B cell (primary cell): ENCODE measurements around the gene NEK5. TPM values are rescaled to one million over a fixed set of nuclear protein-coding genes. Genes with fewer than 3 reads are reported as not detected.

Experiments used
- ATAC-seq: fragments of 200-7000 bp; cut with Tn5 transposase; one replicate; pipeline ENCODE4 v1.10.0; 2021; ENCODE audit warnings: low read depth, mild to moderate bottlenecking, moderate number of reproducible peaks, moderate library complexity
- CTCF ChIA-PET: fragments of 350-600 bp; sonication (Branson Sonifier 250); formaldehyde crosslinking; loops from one replicate; lab custom pipeline; 2021; ENCODE audit warnings: antibody characterized with exemption, inconsistent platforms; lab: Charles Lee
- POLR2A ChIA-PET: fragments of 350-600 bp; sonication (Branson Sonifier 250); formaldehyde crosslinking; loops from one replicate; lab custom pipeline; 2021; ENCODE audit warnings: antibody characterized with exemption; lab: Charles Lee
- DNase-seq: peaks from one replicate; pipeline ENCODE4 v3.0.0; 2013
- H2AFZ ChIP-seq: 2 replicates; pipeline ENCODE4 v1.6.1; 2012; ENCODE audit warnings: mild to moderate bottlenecking, low read depth, low read length; ENCODE audit not compliant: insufficient read depth, poor library complexity, severe bottlenecking
- H3K27ac ChIP-seq, 2 donors: 1 replicate in 1 of 2; 2 replicates in 1 of 2; pipeline ENCODE4 v1.5.1; 2012 to 2013; ENCODE audit warnings: low read length in 2 of 2, mild to moderate bottlenecking in 2 of 2, moderate library complexity in 1 of 2
- H3K27me3 ChIP-seq, 4 experiments: fragments of 200-600 bp in 1 of 4; sonication (generic) in 1 of 4; replicated peaks in 1 of 4; 1 replicate in 2 of 4; 2 replicates in 2 of 4; pipeline versions ENCODE4 v1.6.1 to v1.7.0; 2013 to 2016; ENCODE audit warnings: low read length in 3 of 4, mild to moderate bottlenecking in 2 of 4, mixed read lengths in 1 of 4, moderate library complexity in 1 of 4; ENCODE audit not compliant: insufficient read depth in 4 of 4, control insufficient read depth in 3 of 4; ENCODE audit errors: control extremely low read depth in 1 of 4
- H3K36me3 ChIP-seq, 2 experiments: replicated peaks in 1 of 2; 1 replicate in 1 of 2; 2 replicates in 1 of 2; pipeline versions ENCODE4 v1.6.1 to v1.7.1; 2013; ENCODE audit warnings: low read length in 1 of 2; ENCODE audit not compliant: insufficient read depth in 2 of 2, control insufficient read depth in 1 of 2; ENCODE audit errors: control extremely low read depth in 1 of 2, extremely low read depth in 1 of 2
- H3K4me1 ChIP-seq, 2 donors: fragments of 200-600 bp in 1 of 2; sonication (generic) in 1 of 2; 1 replicate in 1 of 2; 2 replicates in 1 of 2; pipeline versions ENCODE4 v1.5.1 to v1.6.1; 2013 to 2017; ENCODE audit warnings: low read length in 2 of 2; ENCODE audit not compliant: control insufficient read depth in 2 of 2, insufficient read depth in 2 of 2
- H3K4me2 ChIP-seq: replicated peaks from 2 replicates; pipeline ENCODE3; 2012; ENCODE audit warnings: mild to moderate bottlenecking, low read depth, low read length; ENCODE audit not compliant: poor library complexity, severe bottlenecking
- H3K4me3 ChIP-seq, 5 experiments: fragments of 200-600 bp in 1 of 5; sonication (generic) in 1 of 5; 1 replicate in 3 of 5; 2 replicates in 2 of 5; pipeline versions ENCODE4 v1.5.1 to v1.7.0; 2011 to 2016; ENCODE audit warnings: low read length in 4 of 5, mild to moderate bottlenecking in 4 of 5, low read depth in 2 of 5, control low read depth in 1 of 5, moderate library complexity in 1 of 5; ENCODE audit not compliant: insufficient read depth in 1 of 5; ENCODE audit errors: control extremely low read depth in 1 of 5, extremely low read depth in 1 of 5
- H3K79me2 ChIP-seq: fragments of 200-600 bp; sonication (generic); one replicate; pipeline ENCODE4 v1.6.0; 2016; ENCODE audit warnings: low read length; ENCODE audit not compliant: control insufficient read depth, insufficient read depth
- H3K9ac ChIP-seq: fragments of 200-600 bp; sonication (generic); 2 replicates; pipeline ENCODE4 v1.6.1; 2017; ENCODE audit warnings: mild to moderate bottlenecking, low read length, moderate library complexity
- H3K9me3 ChIP-seq, 3 donors: one replicate each; pipeline versions ENCODE4 v1.6.1 to v1.7.1; 2013; ENCODE audit warnings: low read length in 2 of 3; ENCODE audit not compliant: control insufficient read depth in 2 of 3, insufficient read depth in 1 of 3; ENCODE audit errors: control extremely low read depth in 1 of 3
- H4K20me1 ChIP-seq: 2 replicates; pipeline ENCODE4 v1.6.0; 2012; ENCODE audit warnings: mild to moderate bottlenecking, low read length; ENCODE audit not compliant: insufficient read depth, control insufficient read depth, poor library complexity, severe bottlenecking
- H3K27ac Mint-ChIP-seq: one replicate; pipeline ENCODE4 v1.8.0; 2021; ENCODE audit warnings: mixed read lengths
- H3K27me3 Mint-ChIP-seq: one replicate; pipeline ENCODE4 v1.8.0; 2021; ENCODE audit warnings: mixed read lengths
- H3K4me1 Mint-ChIP-seq: one replicate; pipeline ENCODE4 v1.8.0; 2021; ENCODE audit warnings: mixed read lengths
- H3K4me3 Mint-ChIP-seq: one replicate; pipeline ENCODE4 v1.8.0; 2021; ENCODE audit warnings: mixed read lengths
- H3K9me3 Mint-ChIP-seq: one replicate; pipeline ENCODE4 v1.8.0; 2022; ENCODE audit warnings: mixed read lengths; ENCODE audit not compliant: insufficient read depth
- EZH2 ChIP-seq: IDR thresholded peaks from 2 replicates; pipeline ENCODE4 v1.6.1; 2012; ENCODE audit warnings: borderline replicate concordance, low read depth, mild to moderate bottlenecking, moderate library complexity, low read length; ENCODE audit not compliant: insufficient read depth, poor library complexity, severe bottlenecking
- WGBS: methylation state at CpG from one replicate; pipeline ENCODE4 v1.1.5; 2013; ENCODE audit warnings: missing lambda C conversion rate; ENCODE audit not compliant: insufficient coverage; 5-methylcytosine and 5-hydroxymethylcytosine counted together
- intact Hi-C: fragments of 100-400 bp; cut with micrococcal nuclease; formaldehyde crosslinking; loops from one replicate; pipeline ENCODE4 v1.10.0; 2022
- polyA plus RNA-seq: library from polyadenylated mRNA; depleted of rRNA; stranded (reverse); fragments of >200 nt; gene quantifications from 2 replicates; pipeline ENCODE4 v1.2.3, GENCODE V29; 2012
- total RNA-seq, 2 donors: library from RNA; stranded (reverse); fragments of 120-200 nt in 1 of 2; gene quantifications; 1 replicate in 1 of 2; 2 replicates in 1 of 2; pipeline versions ENCODE4 v1.2.3 to v1.2.4, GENCODE V29; 2013 to 2022
- TF ChIP-seq, protein P1 (sequence below): fragments of 200-600 bp; IDR thresholded peaks from one replicate; pipeline ENCODE4 v1.8.0; 2022; ENCODE audit warnings: antibody characterized with exemption, mild to moderate bottlenecking

Gene NEK5
- total and polyA plus RNA-seq, 2 donors (not counting 1 experiment from before 2014, with no cell fraction given): not detected

DNA sequence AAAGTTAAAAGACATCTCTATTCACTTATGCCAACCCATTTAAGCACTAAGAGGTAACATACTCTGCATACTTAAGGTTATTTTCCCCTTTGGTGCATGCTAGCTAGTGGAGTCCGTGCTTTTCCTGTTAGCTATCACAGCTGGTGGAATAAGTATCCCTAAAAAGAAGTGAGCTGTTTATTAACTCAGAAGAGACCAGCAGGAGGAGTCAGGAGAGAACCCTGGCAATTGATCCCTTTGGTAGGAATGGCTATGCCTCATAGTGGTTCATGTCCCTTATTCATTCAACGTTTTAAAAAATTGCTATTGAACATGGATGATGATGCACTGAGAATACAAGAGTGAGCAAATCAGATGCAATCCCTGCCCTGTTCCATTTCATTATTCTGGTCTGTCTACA lies 12.4 kb upstream of the NEK5 start:
- H3K9me3 ChIP-seq: no peaks in the 10 kb centered on the region
- no peak overlapping the region for H2AFZ ChIP-seq
- ChIA-PET CTCF (no interaction called here), POLR2A (no interaction called here)
- Mint-ChIP-seq H3K9me3 (no peaks in the 10 kb centered on the region), H3K4me1 (no peaks in the 10 kb centered on the region), H3K27me3 (no peaks in the 10 kb centered on the region), H3K27ac (no peak overlapping the region), H3K4me3 (no peak overlapping the region)
- no peak overlapping the region for H3K4me3 ChIP-seq
- TF ChIP-seq EZH2: no peak
- TF ChIP-seq, protein P1, sequence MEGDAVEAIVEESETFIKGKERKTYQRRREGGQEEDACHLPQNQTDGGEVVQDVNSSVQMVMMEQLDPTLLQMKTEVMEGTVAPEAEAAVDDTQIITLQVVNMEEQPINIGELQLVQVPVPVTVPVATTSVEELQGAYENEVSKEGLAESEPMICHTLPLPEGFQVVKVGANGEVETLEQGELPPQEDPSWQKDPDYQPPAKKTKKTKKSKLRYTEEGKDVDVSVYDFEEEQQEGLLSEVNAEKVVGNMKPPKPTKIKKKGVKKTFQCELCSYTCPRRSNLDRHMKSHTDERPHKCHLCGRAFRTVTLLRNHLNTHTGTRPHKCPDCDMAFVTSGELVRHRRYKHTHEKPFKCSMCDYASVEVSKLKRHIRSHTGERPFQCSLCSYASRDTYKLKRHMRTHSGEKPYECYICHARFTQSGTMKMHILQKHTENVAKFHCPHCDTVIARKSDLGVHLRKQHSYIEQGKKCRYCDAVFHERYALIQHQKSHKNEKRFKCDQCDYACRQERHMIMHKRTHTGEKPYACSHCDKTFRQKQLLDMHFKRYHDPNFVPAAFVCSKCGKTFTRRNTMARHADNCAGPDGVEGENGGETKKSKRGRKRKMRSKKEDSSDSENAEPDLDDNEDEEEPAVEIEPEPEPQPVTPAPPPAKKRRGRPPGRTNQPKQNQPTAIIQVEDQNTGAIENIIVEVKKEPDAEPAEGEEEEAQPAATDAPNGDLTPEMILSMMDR: no peak
- H3K9ac ChIP-seq: no peak overlapping the region
- no peaks in the 10 kb centered on the region for H3K79me2 ChIP-seq
- no peaks in the 10 kb centered on the region for H3K4me1 ChIP-seq
- H3K36me3 ChIP-seq: no peaks in the 10 kb centered on the region
- ATAC-seq: no peak
- no peak for DNase-seq
- H4K20me1 ChIP-seq: no peaks in the 10 kb centered on the region
- H3K27me3 ChIP-seq: no peaks in the 10 kb centered on the region
- intact Hi-C loops: no loop called here
- WGBS: 70% methylated on average over 2 of the region's 2 CpGs
- no peak overlapping the region for H3K4me2 ChIP-seq
- no peak overlapping the region for H3K27ac ChIP-seq

DNA sequence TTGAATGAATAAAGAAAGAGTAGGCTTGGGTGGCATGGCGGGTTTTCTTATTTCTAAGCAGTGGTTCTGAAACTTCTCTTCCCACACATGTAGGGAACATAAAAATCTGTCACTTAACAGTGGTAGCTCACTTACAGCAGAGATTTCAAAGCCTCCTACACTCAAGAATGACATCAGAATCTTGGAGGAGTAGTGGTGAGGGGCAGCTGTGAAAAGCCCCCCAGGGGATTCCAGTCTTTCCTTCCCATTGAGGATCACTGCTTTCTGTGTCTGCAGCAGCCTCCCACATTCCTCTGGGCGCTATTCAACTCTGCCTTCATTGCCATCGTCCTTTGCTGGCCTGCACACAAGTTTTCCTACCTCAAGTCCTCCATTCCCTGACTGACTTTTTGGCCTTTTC lies 8.6 kb upstream of the NEK5 start:
- Histone ChIP-seq H3K27me3 (no peaks in the 10 kb centered on the region), H3K9ac (no peak overlapping the region), H3K79me2 (no peaks in the 10 kb centered on the region), H3K27ac (no peak overlapping the region), H3K9me3 (no peaks in the 10 kb centered on the region), H3K4me3 (no peak overlapping the region), H4K20me1 (no peaks in the 10 kb centered on the region), H3K4me2 (no peak overlapping the region), H3K4me1 (no peaks in the 10 kb centered on the region), H3K36me3 (no peaks in the 10 kb centered on the region), H2AFZ (no peak overlapping the region)
- intact Hi-C loops: no loop called here
- no peak for DNase-seq
- Mint-ChIP-seq H3K9me3 (no peaks in the 10 kb centered on the region), H3K27ac (no peak overlapping the region), H3K27me3 (no peaks in the 10 kb centered on the region), H3K4me1 (no peaks in the 10 kb centered on the region), H3K4me3 (no peak overlapping the region)
- ChIA-PET CTCF (interaction anchor here (2.4 kb wide), 1 partner anchor 9 kb away, joined by 9 read pairs; the partner anchor contains the start of gene NEK5), POLR2A (no interaction called here)
- TF ChIP-seq EZH2: no peak
- 95% methylated on average over 2 of the region's 3 CpGs for WGBS
- ATAC-seq: no peak
